Endothelial cell of umbilical vein (primary cell): Measurements from ENCODE around the gene ZNF530. TPM values are rescaled to one million over a fixed set of nuclear protein-coding genes. Genes with fewer than 3 reads are reported as not detected.
A peak's percentile ranks its signal among the peaks of the same experiment; 100 is the strongest.

Experiments used
- Bru-seq: library from RNA; stranded (reverse); fragments of 400-500 nt; gene quantifications from one replicate; lab custom pipeline; 2021; lab: Mats Ljungman, UMichigan
- BruChase-seq, 2 experiments: library from RNA; stranded (reverse); fragments of 400-500 nt; gene quantifications; one replicate each; lab custom pipeline; 2021; lab: Mats Ljungman, UMichigan
- BruUV-seq: library from RNA; stranded (reverse); fragments of 400-500 nt; replicated peaks from 2 replicates; lab custom pipeline; 2021; lab: Mats Ljungman, UMichigan
- CTCF ChIA-PET: fragments of 300-600, 350-600 bp; sonication (Branson Sonifier 250); formaldehyde crosslinking; loops from one replicate; lab custom pipeline; 2021; ENCODE audit warnings: antibody characterized with exemption, inconsistent platforms; lab: Charles Lee
- POLR2A ChIA-PET: fragments of 300-600, 350-600 bp; sonication (Branson Sonifier 250); formaldehyde crosslinking; loops from one replicate; lab custom pipeline; 2021; ENCODE audit warnings: antibody characterized with exemption, inconsistent platforms; lab: Charles Lee
- DNase-seq: peaks from one replicate; pipeline ENCODE4 v3.0.0-alpha.2; 2011; ENCODE audit warnings: low read depth, low spot score
- FAIRE-seq: peaks from 2 replicates; lab custom pipeline; 2011; peaks lifted over from hg19 to GRCh38; lab: Jason Lieb, UNC
- H2AFZ ChIP-seq: 2 replicates; pipeline ENCODE4 v1.6.0; 2012; ENCODE audit warnings: low read depth, low read length, control low read depth, inconsistent platforms
- H3K27ac ChIP-seq: 2 replicates; pipeline ENCODE4 v1.5.1; 2011; ENCODE audit warnings: low read depth, mild to moderate bottlenecking, control low read depth, low read length, moderate library complexity; ENCODE audit not compliant: insufficient read depth
- H3K27me3 ChIP-seq, 2 experiments: 2 replicates each; pipeline versions ENCODE4 v1.6.0 to v1.6.1; 2011; ENCODE audit warnings: low read length in 2 of 2, mixed read lengths in 1 of 2; ENCODE audit not compliant: control insufficient read depth in 2 of 2, insufficient read depth in 2 of 2
- H3K36me3 ChIP-seq, 2 experiments: 2 replicates in 1 of 2; 3 replicates in 1 of 2; pipeline ENCODE4 v1.5.1; 2011; ENCODE audit warnings: low read length in 2 of 2, mild to moderate bottlenecking in 1 of 2, moderate library complexity in 1 of 2; ENCODE audit not compliant: control insufficient read depth in 2 of 2, insufficient read depth in 2 of 2; ENCODE audit errors: extremely low read depth in 1 of 2
- H3K4me1 ChIP-seq: 3 replicates; pipeline ENCODE4 v1.5.1; 2011; ENCODE audit warnings: mild to moderate bottlenecking, low read length; ENCODE audit not compliant: control insufficient read depth, insufficient read depth; ENCODE audit errors: extremely low read depth
- H3K4me2 ChIP-seq: 2 replicates; pipeline ENCODE4 v1.6.1; 2011; ENCODE audit warnings: low read length, control low read depth, mixed read lengths; ENCODE audit not compliant: insufficient read depth
- H3K4me3 ChIP-seq, 3 experiments: fragments of 200-600 bp in 1 of 3; sonication (generic), shearing (Covaris generic) in 1 of 3; replicated peaks in 1 of 3; 2 replicates each; pipeline ENCODE4 v1.5.1; 2011 to 2016; ENCODE audit warnings: control low read depth in 3 of 3, low read length in 3 of 3, mild to moderate bottlenecking in 2 of 3, inconsistent platforms in 1 of 3, low read depth in 1 of 3, moderate library complexity in 1 of 3; ENCODE audit not compliant: insufficient read depth in 1 of 3
- H3K79me2 ChIP-seq: 2 replicates; pipeline ENCODE4 v1.6.0; 2012; ENCODE audit warnings: low read length, inconsistent platforms; ENCODE audit not compliant: control insufficient read depth, insufficient read depth
- H3K9ac ChIP-seq: replicated peaks from 2 replicates; pipeline ENCODE3; 2011; ENCODE audit warnings: low read length, control low read depth; ENCODE audit not compliant: insufficient read depth; ENCODE audit errors: extremely low read depth
- H3K9me1 ChIP-seq: replicated peaks from 3 replicates; pipeline ENCODE4 v1.6.0; 2011; ENCODE audit warnings: mild to moderate bottlenecking, low read length; ENCODE audit not compliant: control insufficient read depth, insufficient read depth; ENCODE audit errors: extremely low read depth
- H3K9me3 ChIP-seq: replicated peaks from 2 replicates; pipeline ENCODE4 v1.5.1; 2012; ENCODE audit warnings: low read length, inconsistent platforms; ENCODE audit not compliant: control insufficient read depth, insufficient read depth
- H4K20me1 ChIP-seq: replicated peaks from 2 replicates; pipeline ENCODE3; 2011; ENCODE audit warnings: mild to moderate bottlenecking, low read length; ENCODE audit not compliant: control insufficient read depth, insufficient read depth; ENCODE audit errors: extremely low read depth
- EZH2 ChIP-seq: IDR thresholded peaks from 2 replicates; pipeline ENCODE4 v1.6.1; 2012; ENCODE audit warnings: borderline replicate concordance, low read depth, mild to moderate bottlenecking, moderate library complexity, low read length, inconsistent platforms; ENCODE audit not compliant: severe bottlenecking
- FOS ChIP-seq: IDR thresholded peaks from 2 replicates; pipeline ENCODE4 v1.6.1; 2011; ENCODE audit warnings: mild to moderate bottlenecking, low read length, moderate library complexity, borderline replicate concordance; ENCODE audit not compliant: insufficient read depth
- GATA2 ChIP-seq: IDR thresholded peaks from 2 replicates; pipeline ENCODE4 v1.7.0; 2011; ENCODE audit warnings: low read depth, mild to moderate bottlenecking, moderate library complexity, mixed read lengths, low read length; ENCODE audit not compliant: insufficient read length, insufficient read depth
- JUN ChIP-seq: IDR thresholded peaks from 2 replicates; pipeline ENCODE4 v1.6.1; 2011; ENCODE audit warnings: borderline replicate concordance, low read depth; ENCODE audit not compliant: insufficient read length, insufficient read depth
- MYC ChIP-seq: IDR thresholded peaks from one replicate; pipeline ENCODE4 v1.6.1; 2011; ENCODE audit warnings: mild to moderate bottlenecking, low read depth, low read length
- POLR2A ChIP-seq: IDR thresholded peaks from 2 replicates; pipeline ENCODE4 v1.6.1; 2012; ENCODE audit warnings: low read depth, mild to moderate bottlenecking, control low read depth, low read length
- POLR2AphosphoS5 ChIP-seq: IDR thresholded peaks from 2 replicates; pipeline ENCODE4 v1.6.1; 2012; ENCODE audit warnings: low read depth, mild to moderate bottlenecking, control low read depth, low read length, moderate library complexity; ENCODE audit not compliant: insufficient read depth
- dilution Hi-C: fragments of 300-500 bp; cut with MboI; formaldehyde crosslinking; loops from one replicate; pipeline ENCODE4 v1.15.0; 2019; ENCODE audit warnings: low sequenced_read_pairs; ENCODE audit not compliant: extremely low pct_ligation_motif_present
- intact Hi-C: fragments of 100-400 bp; cut with micrococcal nuclease; formaldehyde crosslinking; loops from one replicate; pipeline ENCODE4 v1.10.0; 2022
- long read RNA-seq: library from polyadenylated mRNA; stranded (forward); transcript quantifications from one replicate; pipeline ENCODE4 v2.0.0, GENCODE V29; 2021
- polyA minus RNA-seq, 3 experiments: library from RNA; depleted of rRNA, polyadenylated mRNA; stranded (reverse); fragments of >200 nt; gene quantifications; 1 replicate in 1 of 3; 2 replicates in 2 of 3; pipeline ENCODE4 v1.2.3, GENCODE V29; 2011
- polyA plus RNA-seq, 4 experiments: library from polyadenylated mRNA; depleted of rRNA in 3 of 4; stranded (reverse) in 3 of 4; unstranded in 1 of 4; fragments of >200 nt; gene quantifications; 2 replicates each; pipeline versions ENCODE4 v1.2.1 to v1.2.3, GENCODE V29; 2011 to 2012; ENCODE audit warnings: missing spikeins in 1 of 4
- total RNA-seq: library from RNA; stranded (reverse); gene quantifications from 2 replicates; pipeline ENCODE4 v1.2.3, GENCODE V29; 2021
- TF ChIP-seq, protein P1 (sequence below): IDR thresholded peaks from 2 replicates; pipeline ENCODE4 v1.6.1; 2011; ENCODE audit not compliant: insufficient read depth, insufficient read length
- TF ChIP-seq, protein P2 (sequence below), 2 donors: IDR thresholded peaks; 1 replicate in 1 of 2; 2 replicates in 1 of 2; pipeline ENCODE4 v1.5.1; 2011; ENCODE audit warnings: low read length in 2 of 2, mild to moderate bottlenecking in 2 of 2, moderate library complexity in 2 of 2, control low read depth in 1 of 2, inconsistent platforms in 1 of 2, low read depth in 1 of 2; ENCODE audit not compliant: insufficient read depth in 1 of 2; ENCODE audit errors: extremely low read depth in 1 of 2

The ZNF530 gene
- total RNA-seq (4.0 TPM in 2 replicates), polyA plus RNA-seq (1.5 and 1.7 TPM in 2 replicates), polyA minus RNA-seq (1.6 and 3.4 TPM in 2 replicates), Bru-seq, nascent RNA (percentile 51 among the genes with signal in this experiment), BruChase-seq, experiment 1, labeled RNA remaining after a 6-hour chase (percentile 50 among the genes with signal in this experiment), BruChase-seq, experiment 2, labeled RNA remaining after a 2-hour chase (percentile 52 among the genes with signal in this experiment)
- 1.9 and 2.0 TPM in 2 replicates for polyA plus RNA-seq (2011; cell fraction: cytosol; rRNA removed)
- polyA plus RNA-seq (2011; cell fraction: nucleus; rRNA removed): 1.8 and 3.3 TPM in 2 replicates
- 1.6 and 1.9 TPM in 2 replicates for polyA plus RNA-seq (2012)
- polyA minus RNA-seq (2011; cell fraction: cytosol; rRNA and poly(A)+ RNA removed): 3.2 TPM
- 1.5 and 1.7 TPM in 2 replicates for polyA minus RNA-seq (2011; cell fraction: nucleus; rRNA and poly(A)+ RNA removed)
- long read RNA-seq, partial matches to known transcripts: 0 of 4 reads
- long read RNA-seq, other reads (novel, unspliced or antisense): 1 of 4 reads

DNA sequence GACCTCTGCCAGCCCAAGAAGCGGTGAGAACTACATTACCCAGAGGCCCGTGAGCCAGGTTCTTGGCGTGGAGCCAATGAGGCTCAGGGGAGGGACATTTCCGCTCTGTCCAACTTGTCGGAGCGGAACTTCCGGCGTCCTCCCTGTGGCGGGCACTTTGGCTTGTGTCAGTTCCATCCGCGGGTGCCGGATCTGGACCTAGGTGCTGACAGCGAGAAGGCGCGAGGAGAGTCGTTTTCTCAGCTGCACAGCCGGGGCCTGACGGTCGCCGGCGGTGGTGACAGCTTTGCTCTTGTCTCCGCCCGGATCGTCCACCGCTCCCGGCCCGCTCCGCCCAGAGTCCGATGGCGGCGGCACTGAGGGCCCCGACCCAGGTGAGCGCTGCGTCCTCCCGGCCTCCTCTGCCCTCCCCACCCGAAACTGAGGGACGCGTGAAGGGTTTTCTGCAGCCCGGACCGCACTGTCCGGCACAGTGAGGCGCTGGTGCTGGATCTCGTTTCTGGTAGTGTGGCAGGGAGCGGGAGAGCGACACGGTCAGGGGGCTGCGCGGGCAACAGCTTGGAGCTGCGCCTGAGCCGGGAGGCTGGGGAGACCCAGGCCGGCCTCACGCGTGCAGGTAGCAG, at the start of gene ZNF530:
TSS of gene ZNF530 (plus strand) at position 125 of the 623 bp plus-strand sequence. CDS start 4,461 bp downstream, outside the sequence.
- Histone ChIP-seq H3K27me3 (no peaks in the 10 kb centered on the region), H3K4me2 (peak within 1 kb of the TSS; percentile 33), H3K79me2 (no peaks in the 10 kb centered on the region), H3K9me3 (no peaks in the 10 kb centered on the region), H3K36me3 (no peaks in the 10 kb centered on the region), H3K4me3 (peak within 1 kb of the TSS; percentile 38 to 76 (median 61)), H3K9ac (peak within 1 kb of the TSS; percentile 10), H3K27ac (no peak within 1 kb of the TSS), H4K20me1 (no peaks in the 10 kb centered on the region), H3K4me1 (peaks cover 2% of the 10 kb centered on the region), H3K9me1 (no peaks in the 10 kb centered on the region), H2AFZ (peak within 1 kb of the TSS; percentile 96)
- FAIRE-seq (peak; percentile 97), DNase-seq (peak; percentile 81)
- intact Hi-C loops: loop anchor here (1.0 kb wide), 3 partner anchors 14 to 33 kb away; partner anchors contain the start of genes ZNF134 and ZNF211
- peak; percentile 67 for TF ChIP-seq POLR2AphosphoS5
- no peak for TF ChIP-seq MYC
- TF ChIP-seq, protein P1, sequence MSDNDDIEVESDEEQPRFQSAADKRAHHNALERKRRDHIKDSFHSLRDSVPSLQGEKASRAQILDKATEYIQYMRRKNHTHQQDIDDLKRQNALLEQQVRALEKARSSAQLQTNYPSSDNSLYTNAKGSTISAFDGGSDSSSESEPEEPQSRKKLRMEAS: no peak
- TF ChIP-seq POLR2A: no peak
- dilution Hi-C loops: no loop called here
- BruUV-seq: TSS peak; percentile 35
- CTCF ChIA-PET: no interaction called here
- POLR2A ChIA-PET: no interaction called here

DNA sequence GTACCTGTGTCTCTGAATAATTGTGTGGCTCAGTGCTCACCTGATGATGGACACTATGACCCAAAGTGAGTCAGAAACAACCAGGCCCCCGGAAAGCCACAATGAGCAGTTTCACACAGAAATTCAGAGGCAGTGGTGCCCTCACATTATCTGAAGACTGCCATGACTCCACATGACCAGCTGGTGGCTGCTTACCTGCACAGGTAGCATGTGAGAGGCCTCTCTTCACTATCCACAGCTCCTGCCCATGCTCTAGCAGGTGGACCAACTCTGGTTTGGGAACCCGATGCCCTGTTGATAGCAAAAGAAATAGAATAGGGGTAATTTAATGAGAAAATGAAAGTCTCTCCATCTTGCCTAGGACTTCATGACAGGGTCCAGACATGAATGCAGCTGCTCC, 47.3 kb upstream of the ZNF530 start:
- H3K36me3 ChIP-seq: peaks cover 12 to 40% of the 10 kb centered on the region in 2 experiments
- H3K9me1 ChIP-seq: no peaks in the 10 kb centered on the region
- H3K9me3 ChIP-seq: peaks cover 9% of the 10 kb centered on the region
- ChIA-PET POLR2A (no interaction called here), CTCF (no interaction called here)
- H3K27ac ChIP-seq: no peak overlapping the region
- FAIRE-seq (no peak), DNase-seq (no peak)
- H3K4me1 ChIP-seq: no peaks in the 10 kb centered on the region
- intact Hi-C loops: no loop called here
- no TSS peak for BruUV-seq
- H3K27me3 ChIP-seq: no peaks in the 10 kb centered on the region
- no peak for TF ChIP-seq POLR2A
- no peak for TF ChIP-seq POLR2AphosphoS5
- TF ChIP-seq, protein P1: no peak
- no peak for TF ChIP-seq EZH2
- TF ChIP-seq MYC: no peak
- TF ChIP-seq, protein P2, sequence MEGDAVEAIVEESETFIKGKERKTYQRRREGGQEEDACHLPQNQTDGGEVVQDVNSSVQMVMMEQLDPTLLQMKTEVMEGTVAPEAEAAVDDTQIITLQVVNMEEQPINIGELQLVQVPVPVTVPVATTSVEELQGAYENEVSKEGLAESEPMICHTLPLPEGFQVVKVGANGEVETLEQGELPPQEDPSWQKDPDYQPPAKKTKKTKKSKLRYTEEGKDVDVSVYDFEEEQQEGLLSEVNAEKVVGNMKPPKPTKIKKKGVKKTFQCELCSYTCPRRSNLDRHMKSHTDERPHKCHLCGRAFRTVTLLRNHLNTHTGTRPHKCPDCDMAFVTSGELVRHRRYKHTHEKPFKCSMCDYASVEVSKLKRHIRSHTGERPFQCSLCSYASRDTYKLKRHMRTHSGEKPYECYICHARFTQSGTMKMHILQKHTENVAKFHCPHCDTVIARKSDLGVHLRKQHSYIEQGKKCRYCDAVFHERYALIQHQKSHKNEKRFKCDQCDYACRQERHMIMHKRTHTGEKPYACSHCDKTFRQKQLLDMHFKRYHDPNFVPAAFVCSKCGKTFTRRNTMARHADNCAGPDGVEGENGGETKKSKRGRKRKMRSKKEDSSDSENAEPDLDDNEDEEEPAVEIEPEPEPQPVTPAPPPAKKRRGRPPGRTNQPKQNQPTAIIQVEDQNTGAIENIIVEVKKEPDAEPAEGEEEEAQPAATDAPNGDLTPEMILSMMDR (IDR thresholded peaks at IDR 0.05; ENCODE audit: extremely low read depth in 1 of 2, insufficient read depth in 1 of 2, low read depth in 1 of 2, low read length in 2 of 2): no peak
- no peak for TF ChIP-seq FOS
- no peak for TF ChIP-seq GATA2
- no peak for TF ChIP-seq JUN
- H2AFZ ChIP-seq: no peak overlapping the region
- dilution Hi-C loops: no loop called here
- H3K4me3 ChIP-seq: no peak overlapping the region
- no peaks in the 10 kb centered on the region for H4K20me1 ChIP-seq
- H3K4me2 ChIP-seq: no peak overlapping the region
- H3K79me2 ChIP-seq: no peaks in the 10 kb centered on the region
- no peak overlapping the region for H3K9ac ChIP-seq
